ENCODE measurements around the gene GABPB1. TPM values are rescaled to one million over a fixed set of nuclear protein-coding genes. Genes with fewer than 3 reads are reported as not detected.

The GABPB1 gene
- total and polyA plus RNA-seq, 2 of the 13 experiments (the other 11 are each of a cell fraction or from before 2014, with no cell fraction given) = 17.5 to 39.5 TPM

DNA sequence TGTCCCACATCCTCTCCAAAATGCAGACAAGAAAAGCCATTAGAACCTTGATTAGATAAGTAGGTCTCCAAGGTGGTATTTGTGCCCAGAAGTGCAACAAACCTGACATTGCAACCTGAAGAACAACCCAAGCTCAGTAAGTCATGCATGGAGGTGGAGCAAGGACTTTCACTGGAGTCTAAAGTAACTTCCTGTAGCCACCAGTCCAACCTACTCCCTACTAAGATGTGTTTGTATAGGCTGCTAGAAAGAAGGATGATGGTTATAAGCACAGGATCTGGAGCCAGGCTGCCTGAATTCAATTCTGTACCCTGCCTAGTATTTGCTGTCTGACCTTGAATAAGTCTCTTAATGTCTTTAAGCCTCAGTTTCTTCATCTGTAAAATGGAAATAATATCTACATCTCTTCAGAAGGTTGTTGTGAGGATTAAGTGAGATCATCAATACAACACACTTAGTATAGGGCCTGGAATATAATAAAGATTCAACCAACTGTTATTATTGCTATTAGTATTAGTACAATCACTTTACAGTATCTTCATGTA, 121.7 kb downstream of the GABPB1 start:
- BruUV-seq (replicated peaks) = no TSS peak
- intact Hi-C loops (cut with micrococcal nuclease; ENCODE audit: unreplicated experiment) = no loop called here

DNA sequence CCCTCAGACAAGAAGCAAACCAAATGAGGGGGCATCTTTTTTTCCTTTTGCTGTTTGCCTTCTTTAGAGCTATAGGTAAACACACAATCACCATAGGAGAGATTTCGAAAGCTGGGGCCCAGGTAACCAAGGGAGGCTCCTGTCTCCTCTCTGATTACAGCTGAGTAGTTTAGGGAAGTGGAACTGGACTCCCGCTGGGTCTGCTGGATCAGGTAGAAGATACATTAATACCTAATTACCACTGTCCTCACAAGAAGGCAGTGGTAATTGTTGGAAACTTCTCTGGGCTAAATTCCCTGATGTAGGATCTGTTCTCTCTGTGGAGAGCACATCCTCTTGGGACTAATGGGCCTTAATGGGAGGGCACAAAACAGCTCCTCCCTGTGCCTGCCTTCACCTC, 122.2 kb downstream of the GABPB1 start:
- no TSS peak for BruUV-seq (replicated peaks)
- ATAC-seq (no peak), DNase-seq (ENCODE audit: low spot score) (no peak), FAIRE-seq (no peak)
- no peaks in the 10 kb centered on the region for H3K27me3 ChIP-seq (ENCODE audit: control insufficient read depth in 1 of 2, insufficient read depth in 2 of 2, low read length in 2 of 2)
- CTCF ChIA-PET (ENCODE audit: low intra/inter-chr PET ratio, low total read pairs) = no interaction called here
- in situ Hi-C loops (cut with HindIII; ENCODE audit: extremely low pct_ligation_motif_present, low pct_unique_long_range_greater_than_20kb) (no loop called here), intact Hi-C loops (cut with micrococcal nuclease; ENCODE audit: unreplicated experiment) (no loop called here)
- POLR2A ChIA-PET = interaction anchor here (1.0 kb wide), 1 partner anchor 9 kb away, joined by 3 read pairs; no protein-coding TSS in a partner anchor
- no peak overlapping the region for H3K27ac ChIP-seq (ENCODE audit: extremely low read length, insufficient read depth, low read length)
- H3K4me1 ChIP-seq (ENCODE audit: insufficient read depth, low read length) = peaks cover 11% of the 10 kb centered on the region
- H3K9me3 ChIP-seq (ENCODE audit: low read length) = no peaks in the 10 kb centered on the region
- H2AFZ ChIP-seq (ENCODE audit: low read length) = no peak overlapping the region
- no peaks in the 10 kb centered on the region for H3K79me2 ChIP-seq (ENCODE audit: insufficient read depth, low read length)
- 88% methylated on average over 2 of the region's 2 CpGs for WGBS (ENCODE audit: low lambda C conversion rate)
- no peak overlapping the region for H3K9ac ChIP-seq (ENCODE audit: insufficient read depth, low read depth, low read length)
- no peak overlapping the region for H3K4me3 ChIP-seq (replicated peaks in 1 of 3; ENCODE audit: insufficient read depth in 1 of 3, low read depth in 2 of 3, low read length in 3 of 3)
- H3K4me2 ChIP-seq (ENCODE audit: low read depth, low read length) = no peak overlapping the region
- H4K20me1 ChIP-seq (ENCODE audit: insufficient read depth, low read length) = no peaks in the 10 kb centered on the region
- H3K36me3 ChIP-seq (replicated peaks in 1 of 2; ENCODE audit: control insufficient read depth in 1 of 2, insufficient read depth in 2 of 2, low read length in 2 of 2) = peaks cover 0 to 16% of the 10 kb centered on the region in 2 experiments; a peak in 2 of 5 replicates
- TF ChIP-seq, protein P1, sequence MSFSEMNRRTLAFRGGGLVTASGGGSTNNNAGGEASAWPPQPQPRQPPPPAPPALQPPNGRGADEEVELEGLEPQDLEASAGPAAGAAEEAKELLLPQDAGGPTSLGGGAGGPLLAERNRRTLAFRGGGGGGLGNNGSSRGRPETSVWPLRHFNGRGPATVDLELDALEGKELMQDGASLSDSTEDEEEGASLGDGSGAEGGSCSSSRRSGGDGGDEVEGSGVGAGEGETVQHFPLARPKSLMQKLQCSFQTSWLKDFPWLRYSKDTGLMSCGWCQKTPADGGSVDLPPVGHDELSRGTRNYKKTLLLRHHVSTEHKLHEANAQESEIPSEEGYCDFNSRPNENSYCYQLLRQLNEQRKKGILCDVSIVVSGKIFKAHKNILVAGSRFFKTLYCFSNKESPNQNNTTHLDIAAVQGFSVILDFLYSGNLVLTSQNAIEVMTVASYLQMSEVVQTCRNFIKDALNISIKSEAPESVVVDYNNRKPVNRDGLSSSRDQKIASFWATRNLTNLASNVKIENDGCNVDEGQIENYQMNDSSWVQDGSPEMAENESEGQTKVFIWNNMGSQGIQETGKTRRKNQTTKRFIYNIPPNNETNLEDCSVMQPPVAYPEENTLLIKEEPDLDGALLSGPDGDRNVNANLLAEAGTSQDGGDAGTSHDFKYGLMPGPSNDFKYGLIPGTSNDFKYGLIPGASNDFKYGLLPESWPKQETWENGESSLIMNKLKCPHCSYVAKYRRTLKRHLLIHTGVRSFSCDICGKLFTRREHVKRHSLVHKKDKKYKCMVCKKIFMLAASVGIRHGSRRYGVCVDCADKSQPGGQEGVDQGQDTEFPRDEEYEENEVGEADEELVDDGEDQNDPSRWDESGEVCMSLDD (CRISPR knock-in tag; IDR thresholded peaks at IDR 0.05; ENCODE audit: borderline replicate concordance) = no peak
- TF ChIP-seq BRCA1 (CRISPR knock-in tag; IDR thresholded peaks at IDR 0.05) (no peak), ZNF256 (CRISPR knock-in tag; conservative IDR thresholded peaks at IDR 0.05) (no peak), SKI (IDR thresholded peaks at IDR 0.05; ENCODE audit: partially characterized antibody) (no peak), IKZF1 (IDR thresholded peaks at IDR 0.05) (no peak)
- TF ChIP-seq, protein P2, sequence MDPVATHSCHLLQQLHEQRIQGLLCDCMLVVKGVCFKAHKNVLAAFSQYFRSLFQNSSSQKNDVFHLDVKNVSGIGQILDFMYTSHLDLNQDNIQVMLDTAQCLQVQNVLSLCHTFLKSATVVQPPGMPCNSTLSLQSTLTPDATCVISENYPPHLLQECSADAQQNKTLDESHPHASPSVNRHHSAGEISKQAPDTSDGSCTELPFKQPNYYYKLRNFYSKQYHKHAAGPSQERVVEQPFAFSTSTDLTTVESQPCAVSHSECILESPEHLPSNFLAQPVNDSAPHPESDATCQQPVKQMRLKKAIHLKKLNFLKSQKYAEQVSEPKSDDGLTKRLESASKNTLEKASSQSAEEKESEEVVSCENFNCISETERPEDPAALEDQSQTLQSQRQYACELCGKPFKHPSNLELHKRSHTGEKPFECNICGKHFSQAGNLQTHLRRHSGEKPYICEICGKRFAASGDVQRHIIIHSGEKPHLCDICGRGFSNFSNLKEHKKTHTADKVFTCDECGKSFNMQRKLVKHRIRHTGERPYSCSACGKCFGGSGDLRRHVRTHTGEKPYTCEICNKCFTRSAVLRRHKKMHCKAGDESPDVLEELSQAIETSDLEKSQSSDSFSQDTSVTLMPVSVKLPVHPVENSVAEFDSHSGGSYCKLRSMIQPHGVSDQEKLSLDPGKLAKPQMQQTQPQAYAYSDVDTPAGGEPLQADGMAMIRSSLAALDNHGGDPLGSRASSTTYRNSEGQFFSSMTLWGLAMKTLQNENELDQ (CRISPR knock-in tag; IDR thresholded peaks at IDR 0.05; ENCODE audit: borderline replicate concordance) = no peak
- TF ChIP-seq, protein P3, sequence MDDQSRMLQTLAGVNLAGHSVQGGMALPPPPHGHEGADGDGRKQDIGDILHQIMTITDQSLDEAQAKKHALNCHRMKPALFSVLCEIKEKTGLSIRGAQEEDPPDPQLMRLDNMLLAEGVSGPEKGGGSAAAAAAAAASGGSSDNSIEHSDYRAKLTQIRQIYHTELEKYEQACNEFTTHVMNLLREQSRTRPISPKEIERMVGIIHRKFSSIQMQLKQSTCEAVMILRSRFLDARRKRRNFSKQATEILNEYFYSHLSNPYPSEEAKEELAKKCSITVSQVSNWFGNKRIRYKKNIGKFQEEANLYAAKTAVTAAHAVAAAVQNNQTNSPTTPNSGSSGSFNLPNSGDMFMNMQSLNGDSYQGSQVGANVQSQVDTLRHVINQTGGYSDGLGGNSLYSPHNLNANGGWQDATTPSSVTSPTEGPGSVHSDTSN (CRISPR knock-in tag; IDR thresholded peaks at IDR 0.05; ENCODE audit: borderline replicate concordance) = no peak

More for the DNA sequence above, 121.7 kb downstream of the GABPB1 start:
- DNase-seq (ENCODE audit: low spot score) = no peak
- Histone ChIP-seq H4K20me1 (ENCODE audit: insufficient read depth, low read length) (no peaks in the 10 kb centered on the region), H2AFZ (ENCODE audit: low read length) (no peak overlapping the region), H3K9ac (ENCODE audit: insufficient read depth, low read depth, low read length) (no peak overlapping the region), H3K27me3 (ENCODE audit: control insufficient read depth in 1 of 2, insufficient read depth in 2 of 2, low read length in 2 of 2) (no peaks in the 10 kb centered on the region), H3K36me3 (replicated peaks in 1 of 2; ENCODE audit: control insufficient read depth in 1 of 2, insufficient read depth in 2 of 2, low read length in 2 of 2) (peaks cover 0 to 14% of the 10 kb centered on the region in 2 experiments; a peak in 2 of 5 replicates), H3K4me1 (ENCODE audit: insufficient read depth, low read length) (peaks cover 15% of the 10 kb centered on the region), H3K79me2 (ENCODE audit: insufficient read depth, low read length) (no peaks in the 10 kb centered on the region), H3K4me2 (ENCODE audit: low read depth, low read length) (no peak overlapping the region), H3K9me3 (ENCODE audit: low read length) (no peaks in the 10 kb centered on the region), H3K27ac (ENCODE audit: extremely low read length, insufficient read depth, low read length) (no peak overlapping the region), H3K4me3 (replicated peaks in 1 of 3; ENCODE audit: insufficient read depth in 1 of 3, low read depth in 2 of 3, low read length in 3 of 3) (no peak overlapping the region)
- FAIRE-seq = no peak
- in situ Hi-C loops (cut with HindIII; ENCODE audit: extremely low pct_ligation_motif_present, low pct_unique_long_range_greater_than_20kb) = no loop called here
- ChIA-PET CTCF (ENCODE audit: low intra/inter-chr PET ratio, low total read pairs) (no interaction called here), POLR2A (interaction anchor here (1.0 kb wide), 1 partner anchor 8 kb away, joined by 3 read pairs; no protein-coding TSS in a partner anchor)
- no peak for ATAC-seq
- TF ChIP-seq, protein P4, sequence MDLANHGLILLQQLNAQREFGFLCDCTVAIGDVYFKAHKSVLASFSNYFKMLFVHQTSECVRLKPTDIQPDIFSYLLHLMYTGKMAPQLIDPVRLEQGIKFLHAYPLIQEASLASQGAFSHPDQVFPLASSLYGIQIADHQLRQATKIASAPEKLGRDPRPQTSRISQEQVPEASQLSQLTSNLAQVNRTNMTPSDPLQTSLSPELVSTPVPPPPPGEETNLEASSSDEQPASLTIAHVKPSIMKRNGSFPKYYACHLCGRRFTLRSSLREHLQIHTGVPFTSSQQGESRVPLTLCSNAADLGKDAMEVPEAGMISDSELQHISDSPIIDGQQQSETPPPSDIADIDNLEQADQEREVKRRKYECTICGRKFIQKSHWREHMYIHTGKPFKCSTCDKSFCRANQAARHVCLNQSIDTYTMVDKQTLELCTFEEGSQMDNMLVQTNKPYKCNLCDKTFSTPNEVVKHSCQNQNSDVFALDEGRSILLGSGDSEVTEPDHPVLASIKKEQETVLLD (CRISPR knock-in tag; IDR thresholded peaks at IDR 0.05; ENCODE audit: low read depth) = no peak
- TF ChIP-seq ZNF629 (CRISPR knock-in tag; conservative IDR thresholded peaks at IDR 0.05) (peak; percentile 43; the same call in 1 of the 2 replicates), ZBTB8A (CRISPR knock-in tag; IDR thresholded peaks at IDR 0.05; ENCODE audit: borderline replicate concordance, low read depth) (no peak)

Measured in HepG2 (cell line).